KOPT-K1 (cell line): ENCODE results near the gene EPHA8.

Source experiments
- H3K27ac ChIP-seq: fragments of 200-600 bp; sonication (generic); 2 replicates; pipeline ENCODE4 v1.5.1; 2016; ENCODE audit warnings: antibody characterized with exemption, mild to moderate bottlenecking, low read depth, low read length; ENCODE audit not compliant: poor library complexity, severe bottlenecking
- H3K36me3 ChIP-seq: fragments of 200-600 bp; sonication (generic); 2 replicates; pipeline ENCODE4 v1.5.1; 2017; ENCODE audit warnings: antibody characterized with exemption, mild to moderate bottlenecking, low read length, moderate library complexity; ENCODE audit not compliant: insufficient read depth
- H3K9me3 ChIP-seq: fragments of 200-600 bp; sonication (generic); 2 replicates; pipeline ENCODE4 v1.5.1; 2017; ENCODE audit warnings: antibody characterized with exemption, low read length, mild to moderate bottlenecking; ENCODE audit not compliant: insufficient read depth, poor library complexity, severe bottlenecking

Gene EPHA8

GRCh38 chr1:22570140-22570909 lies 7.0 kb downstream of the EPHA8 start:
- no peak overlapping the region for H3K27ac ChIP-seq
- no peaks in the 10 kb centered on the region for H3K36me3 ChIP-seq
- no peaks in the 10 kb centered on the region for H3K9me3 ChIP-seq

GRCh38 chr1:22572818-22573217 lies 9.5 kb downstream of the EPHA8 start:
- peaks cover 6% of the 10 kb centered on the region for H3K9me3 ChIP-seq
- no peak overlapping the region for H3K27ac ChIP-seq
- H3K36me3 ChIP-seq, result no peaks in the 10 kb centered on the region

GRCh38 chr1:22573237-22573636 lies 9.9 kb downstream of the EPHA8 start:
- H3K9me3 ChIP-seq, result peaks cover 10% of the 10 kb centered on the region
- no peaks in the 10 kb centered on the region for H3K36me3 ChIP-seq
- no peak overlapping the region for H3K27ac ChIP-seq

GRCh38 chr1:22575532-22576149 lies 12.4 kb downstream of the EPHA8 start:
- H3K36me3 ChIP-seq, result no peaks in the 10 kb centered on the region
- peaks cover 24% of the 10 kb centered on the region for H3K9me3 ChIP-seq
- H3K27ac ChIP-seq, result no peak overlapping the region

DNA sequence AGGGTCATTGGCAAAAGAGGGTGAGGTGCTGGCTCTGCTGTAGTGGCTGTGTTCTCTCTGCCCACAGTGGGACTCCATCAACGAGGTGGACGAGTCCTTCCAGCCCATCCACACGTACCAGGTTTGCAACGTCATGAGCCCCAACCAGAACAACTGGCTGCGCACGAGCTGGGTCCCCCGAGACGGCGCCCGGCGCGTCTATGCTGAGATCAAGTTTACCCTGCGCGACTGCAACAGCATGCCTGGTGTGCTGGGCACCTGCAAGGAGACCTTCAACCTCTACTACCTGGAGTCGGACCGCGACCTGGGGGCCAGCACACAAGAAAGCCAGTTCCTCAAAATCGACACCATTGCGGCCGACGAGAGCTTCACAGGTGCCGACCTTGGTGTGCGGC lies 12.9 kb downstream of the EPHA8 start:
- Histone ChIP-seq H3K36me3 (no peaks in the 10 kb centered on the region), H3K27ac (no peak overlapping the region), H3K9me3 (peaks cover 24% of the 10 kb centered on the region)

- H3K27ac ChIP-seq, result no peak overlapping the region
- H3K36me3 ChIP-seq, result no peaks in the 10 kb centered on the region
- H3K9me3 ChIP-seq, result peaks cover 24% of the 10 kb centered on the region
Measured at GRCh38 chr1:22576617-22577016, 13.3 kb downstream of the EPHA8 start.

GRCh38 chr1:22578732-22579361 lies 15.6 kb downstream of the EPHA8 start:
- H3K9me3 ChIP-seq, result peaks cover 24% of the 10 kb centered on the region
- H3K27ac ChIP-seq, result no peak overlapping the region
- H3K36me3 ChIP-seq, result no peaks in the 10 kb centered on the region

GRCh38 chr1:22579541-22580155 lies 16.4 kb downstream of the EPHA8 start:
- Histone ChIP-seq H3K9me3 (peaks cover 24% of the 10 kb centered on the region), H3K27ac (no peak overlapping the region), H3K36me3 (no peaks in the 10 kb centered on the region)

- Histone ChIP-seq H3K9me3 (peaks cover 16% of the 10 kb centered on the region), H3K27ac (no peak overlapping the region), H3K36me3 (no peaks in the 10 kb centered on the region)
Measured at GRCh38 chr1:22582661-22583635, 19.7 kb downstream of the EPHA8 start.

GRCh38 chr1:22584001-22584562 lies 20.8 kb downstream of the EPHA8 start:
- H3K27ac ChIP-seq, result no peak overlapping the region
- peaks cover 5% of the 10 kb centered on the region for H3K9me3 ChIP-seq
- H3K36me3 ChIP-seq, result no peaks in the 10 kb centered on the region

DNA sequence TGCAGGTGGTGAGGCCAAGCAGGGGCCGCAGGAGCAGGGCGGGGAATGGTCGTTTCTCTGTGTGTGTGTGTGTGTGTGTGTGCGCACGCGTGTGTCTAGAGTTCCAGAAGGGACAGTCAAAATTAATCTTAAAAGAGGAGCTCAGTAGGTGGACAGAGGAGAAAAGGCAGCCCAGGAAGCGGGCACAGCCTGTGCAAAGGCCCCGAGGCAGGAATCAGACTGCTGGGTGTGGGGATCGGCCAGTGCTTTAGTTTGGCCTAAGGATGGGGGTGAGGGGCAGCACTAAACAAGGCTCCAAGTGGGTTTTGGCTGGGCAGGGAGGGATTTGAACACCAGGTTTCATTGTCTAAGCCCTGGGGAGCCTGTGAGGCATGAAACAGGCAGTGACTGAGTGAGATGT lies 21.7 kb downstream of the EPHA8 start:
- H3K9me3 ChIP-seq, result no peaks in the 10 kb centered on the region
- no peak overlapping the region for H3K27ac ChIP-seq

DNA sequence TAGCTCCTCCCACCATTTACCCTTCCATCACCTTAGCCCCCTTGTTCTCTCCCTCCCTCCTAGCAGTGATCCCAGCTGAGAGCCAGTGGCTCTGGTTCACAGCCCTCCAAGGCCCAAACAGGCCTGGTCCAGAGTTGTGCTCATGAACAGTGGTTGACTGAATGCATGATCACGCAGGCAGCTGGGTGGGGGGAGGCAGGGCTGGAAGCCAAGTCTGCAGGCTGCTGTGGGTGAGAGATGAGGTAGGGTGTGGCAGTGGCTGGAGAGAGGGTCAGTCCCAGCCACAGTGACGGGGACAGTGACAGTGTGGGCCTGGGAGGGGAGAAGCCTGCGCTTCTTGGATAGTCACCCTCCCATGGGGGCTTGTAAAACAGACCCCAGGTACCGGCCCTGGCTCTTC lies 22.2 kb downstream of the EPHA8 start:
- no peaks in the 10 kb centered on the region for H3K36me3 ChIP-seq
- H3K27ac ChIP-seq, result no peak overlapping the region
- no peaks in the 10 kb centered on the region for H3K9me3 ChIP-seq

More for the DNA sequence above, 21.7 kb downstream of the EPHA8 start:
- H3K36me3 ChIP-seq, result no peaks in the 10 kb centered on the region

GRCh38 chr1:22586356-22587130 lies 23.3 kb downstream of the EPHA8 start:
- Histone ChIP-seq H3K9me3 (no peaks in the 10 kb centered on the region), H3K36me3 (no peaks in the 10 kb centered on the region), H3K27ac (no peak overlapping the region)
